HEK293 (cell line): ENCODE data around the gene RASGRF2.

Experiments used
- AEBP2 ChIP-seq: fragments of 450-650 bp; formaldehyde crosslinking; IDR thresholded peaks from 2 replicates; pipeline ENCODE4 v1.5.1; 2016; ENCODE audit warnings: missing biosample characterization, missing genetic modification characterization, borderline replicate concordance
- CTCF ChIP-seq: fragments of 450-650 bp; formaldehyde crosslinking; IDR thresholded peaks from 2 replicates; pipeline ENCODE4 v1.5.1; 2016; ENCODE audit warnings: missing biosample characterization, missing genetic modification characterization
- PBX3 ChIP-seq: sonication (generic); formaldehyde crosslinking; IDR thresholded peaks from 2 replicates; pipeline ENCODE4 v1.8.1; 2022; ENCODE audit warnings: mild to moderate bottlenecking, moderate library complexity, missing genetic modification reagents
- REST ChIP-seq: fragments of 450-650 bp; formaldehyde crosslinking; IDR thresholded peaks from 2 replicates; pipeline ENCODE4 v1.5.1; 2016; ENCODE audit warnings: missing biosample characterization, missing genetic modification characterization
- TCF7L2 ChIP-seq: IDR thresholded peaks from 2 replicates; pipeline ENCODE4 v1.6.1; 2011; ENCODE audit warnings: low read depth, mild to moderate bottlenecking, inconsistent platforms, low read length, moderate library complexity, borderline replicate concordance
- TSHZ1 ChIP-seq: fragments of 450-650 bp; formaldehyde crosslinking; IDR thresholded peaks from 2 replicates; pipeline ENCODE4 v1.5.1; 2016; ENCODE audit warnings: missing biosample characterization, missing genetic modification characterization, borderline replicate concordance
- YY1 ChIP-seq: fragments of 450-650 bp; formaldehyde crosslinking; IDR thresholded peaks from 2 replicates; pipeline ENCODE4 v1.5.1; 2018; ENCODE audit warnings: missing biosample characterization, missing genetic modification characterization
- ZBTB7A ChIP-seq: fragments of 450-650 bp; formaldehyde crosslinking; IDR thresholded peaks from 2 replicates; pipeline ENCODE4 v1.5.1; 2016; ENCODE audit warnings: low read depth, missing biosample characterization, missing genetic modification characterization
- ZNF140 ChIP-seq: fragments of 450-650 bp; formaldehyde crosslinking; IDR thresholded peaks from 2 replicates; pipeline ENCODE4 v1.5.1; 2016; ENCODE audit warnings: missing biosample characterization, missing genetic modification characterization
- ZNF157 ChIP-seq: fragments of 450-650 bp; formaldehyde crosslinking; IDR thresholded peaks from 2 replicates; pipeline ENCODE4 v1.5.1; 2016; ENCODE audit warnings: missing biosample characterization, missing genetic modification characterization
- ZNF311 ChIP-seq: fragments of 450-650 bp; formaldehyde crosslinking; IDR thresholded peaks from 2 replicates; pipeline ENCODE4 v1.5.1; 2017; ENCODE audit warnings: missing biosample characterization, missing genetic modification characterization, borderline replicate concordance
- ZNF488 ChIP-seq: fragments of 450-650 bp; formaldehyde crosslinking; IDR thresholded peaks from 2 replicates; pipeline ENCODE4 v1.5.1; 2016; ENCODE audit warnings: missing biosample characterization, missing genetic modification characterization
- ZXDB ChIP-seq: fragments of 450-650 bp; formaldehyde crosslinking; IDR thresholded peaks from 2 replicates; pipeline ENCODE4 v1.5.1; 2016; ENCODE audit warnings: missing biosample characterization, missing genetic modification characterization

- no peak for TF ChIP-seq REST
- TF ChIP-seq CTCF (tag by site-specific recombination) = no peak
- no peak for TF ChIP-seq AEBP2
- no peak for TF ChIP-seq ZNF488 (tag by site-specific recombination)
- TF ChIP-seq TCF7L2 = no peak
- TF ChIP-seq ZNF157 (tag by site-specific recombination) = no peak
- no peak for TF ChIP-seq TSHZ1 (tag by site-specific recombination)
- TF ChIP-seq ZNF311 (tag by site-specific recombination) = no peak
- no peak for TF ChIP-seq ZBTB7A (tag by site-specific recombination)
- no peak for TF ChIP-seq YY1 (tag by site-specific recombination)
- TF ChIP-seq ZXDB (tag by site-specific recombination) = no peak
- no peak for TF ChIP-seq ZNF140 (tag by site-specific recombination)
- no peak for TF ChIP-seq PBX3 (CRISPR knock-in tag)
These were observed 118.8 kb downstream of the RASGRF2 start for GRCh38 chr5:81078930-81079329.
